NCI-H460 (cell line): Measurements from ENCODE around the gene SHF. TPM values are rescaled to one million over a fixed set of nuclear protein-coding genes. Genes with fewer than 3 reads are reported as not detected.
"Not testable (repeated sequence)": the region's sequence is repeated elsewhere in the genome, so short reads cannot be mapped to it uniquely, and the experiment has no call there.

ENCODE experiments used
- DNase-seq: peaks from one replicate; pipeline ENCODE4 v3.0.0-alpha.2; 2016; ENCODE audit warnings: low read depth; ENCODE audit errors: extremely low read depth
- total RNA-seq: library from RNA; depleted of rRNA; stranded (reverse); fragments of >200 nt; shearing (Covaris generic); gene quantifications from 2 replicates; pipeline ENCODE4 v1.2.3, GENCODE V29; 2014

Gene SHF
- total RNA-seq, 1 experiment from 2014 or later: 1.4 TPM

GRCh38 chr15:45148076-45149059 lies 39.4 kb downstream of the SHF start:
- DNase-seq: no peak

GRCh38 chr15:45147606-45148005 lies 40.2 kb downstream of the SHF start:
- no peak for DNase-seq

- no peak for DNase-seq
Observed at GRCh38 chr15:45146405-45146804, 41.4 kb downstream of the SHF start.

GRCh38 chr15:45144775-45145174 lies 43.0 kb downstream of the SHF start:
- DNase-seq: no peak

GRCh38 chr15:45143946-45144345 lies 43.8 kb downstream of the SHF start:
- DNase-seq: no peak

GRCh38 chr15:45143056-45143455 lies 44.7 kb downstream of the SHF start:
- DNase-seq: no peak

GRCh38 chr15:45141386-45141785 lies 46.4 kb downstream of the SHF start:
- no peak for DNase-seq

- no peak for DNase-seq
Observed at GRCh38 chr15:45140557-45141250, 47.1 kb downstream of the SHF start.

GRCh38 chr15:45139770-45140169 lies 48.0 kb downstream of the SHF start:
- DNase-seq: no peak

GRCh38 chr15:45138814-45139765 lies 48.7 kb downstream of the SHF start:
- no peak for DNase-seq

- no peak for DNase-seq
Observed at GRCh38 chr15:45137703-45138102, 50.1 kb downstream of the SHF start.

- no peak for DNase-seq
Observed at GRCh38 chr15:45136378-45136764, 51.4 kb downstream of the SHF start.

- not testable (repeated sequence) for DNase-seq
Observed at GRCh38 chr15:45135705-45136377, 51.9 kb downstream of the SHF start.

- no peak for DNase-seq
Observed at GRCh38 chr15:45134682-45135604, 52.8 kb downstream of the SHF start.

GRCh38 chr15:45134046-45134445 lies 53.7 kb downstream of the SHF start:
- no peak for DNase-seq

- no peak for DNase-seq
Observed at GRCh38 chr15:45133561-45133920, 54.2 kb downstream of the SHF start.

GRCh38 chr15:45132844-45133560 lies 54.8 kb downstream of the SHF start:
- no peak for DNase-seq

GRCh38 chr15:45131510-45131909 lies 56.3 kb downstream of the SHF start:
- DNase-seq: no peak
